CD4-positive, CD25-positive, alpha-beta regulatory T cell (primary cell): ENCODE results near the gene DOHH. TPM values are rescaled to one million over a fixed set of nuclear protein-coding genes. Genes with fewer than 3 reads are reported as not detected.
"Not testable (repeated sequence)": the region's sequence is repeated elsewhere in the genome, so short reads cannot be mapped to it uniquely, and the experiment has no call there.

Experiments
- ATAC-seq, 2 donors: fragments of 150-1000 bp; cut with Tn5 transposase; one replicate each; pipeline ENCODE4 v1.10.0; 2021; ENCODE audit warnings: low read depth in 2 of 2, moderate number of reproducible peaks in 2 of 2, moderate library complexity in 1 of 2
- DNase-seq, 3 donors: peaks; one replicate each; pipeline versions ENCODE4 v3.0.0 to v3.0.0-alpha.2; 2012 to 2022; ENCODE audit warnings: mixed read lengths in 1 of 3
- H3K27ac ChIP-seq: one replicate; pipeline ENCODE4 v1.7.0; 2013; ENCODE audit warnings: mild to moderate bottlenecking, low read length; ENCODE audit not compliant: insufficient read depth, poor library complexity, severe bottlenecking
- H3K27me3 ChIP-seq: one replicate; pipeline ENCODE4 v1.7.0; 2013; ENCODE audit warnings: low read length; ENCODE audit not compliant: control insufficient read depth, insufficient read depth
- H3K36me3 ChIP-seq: one replicate; pipeline ENCODE4 v1.7.0; 2013; ENCODE audit warnings: mild to moderate bottlenecking, low read length, moderate library complexity; ENCODE audit not compliant: control insufficient read depth, insufficient read depth
- H3K4me1 ChIP-seq: 2 replicates; pipeline ENCODE4 v1.7.0; 2013; ENCODE audit warnings: mild to moderate bottlenecking, low read length; ENCODE audit not compliant: insufficient read depth, control insufficient read depth, poor library complexity, severe bottlenecking
- H3K4me3 ChIP-seq: one replicate; pipeline ENCODE4 v1.7.0; 2013; ENCODE audit warnings: low read depth, mild to moderate bottlenecking, low read length, moderate library complexity
- H3K9me3 ChIP-seq, 2 experiments: 1 replicate in 1 of 2; 2 replicates in 1 of 2; pipeline ENCODE4 v1.7.0; 2013; ENCODE audit warnings: low read length in 2 of 2, mild to moderate bottlenecking in 1 of 2, moderate library complexity in 1 of 2; ENCODE audit not compliant: control insufficient read depth in 2 of 2
- H3K27ac Mint-ChIP-seq, 3 donors: one replicate each; pipeline ENCODE4 v1.8.0; 2020 to 2022; ENCODE audit warnings: mild to moderate bottlenecking in 3 of 3, mixed read lengths in 3 of 3, moderate library complexity in 2 of 3
- H3K27me3 Mint-ChIP-seq: one replicate; pipeline ENCODE4 v1.8.0; 2022; ENCODE audit warnings: mild to moderate bottlenecking, mixed read lengths
- H3K36me3 Mint-ChIP-seq: one replicate; pipeline ENCODE4 v1.8.0; 2020; ENCODE audit warnings: mixed read lengths
- H3K4me1 Mint-ChIP-seq, 4 donors: one replicate each; pipeline ENCODE4 v1.8.0; 2020 to 2022; ENCODE audit warnings: mixed read lengths in 4 of 4, mild to moderate bottlenecking in 1 of 4
- H3K4me3 Mint-ChIP-seq, 4 donors: one replicate each; pipeline ENCODE4 v1.8.0; 2020 to 2022; ENCODE audit warnings: mild to moderate bottlenecking in 4 of 4, mixed read lengths in 4 of 4, moderate library complexity in 3 of 4
- H3K9me3 Mint-ChIP-seq, 7 donors: one replicate each; pipeline ENCODE4 v1.8.0; 2020 to 2022; ENCODE audit warnings: mixed read lengths in 7 of 7, mild to moderate bottlenecking in 3 of 7, moderate library complexity in 2 of 7
- polyA plus RNA-seq, 4 donors: library from polyadenylated mRNA; unstranded; fragments of 300-500 nt; fragmentation: Illumina TruSeq; gene quantifications; one replicate each; pipeline ENCODE4 v1.2.3, GENCODE V29; 2021
- total RNA-seq: library from RNA; stranded (reverse); gene quantifications from one replicate; pipeline ENCODE4 v1.2.3, GENCODE V29; 2022

DOHH gene
- total and polyA plus RNA-seq, 5 donors from 2014 or later: 3.5 to 13.9 (median 7.7) TPM

GRCh38 chr19:3455393-3455955, 45.0 kb downstream of the DOHH start:
- no peak overlapping the region for H3K27ac ChIP-seq
- Mint-ChIP-seq H3K27me3 (no peaks in the 10 kb centered on the region), H3K27ac (no peak overlapping the region), H3K4me1 (no peaks in the 10 kb centered on the region), H3K9me3 (no peaks in the 10 kb centered on the region), H3K36me3 (peaks cover 3% of the 10 kb centered on the region), H3K4me3 (no peak overlapping the region)
- DNase-seq (no peak), ATAC-seq (no peak)
- H3K4me3 ChIP-seq: no peak overlapping the region
- no peaks in the 10 kb centered on the region for H3K27me3 ChIP-seq
- no peaks in the 10 kb centered on the region for H3K9me3 ChIP-seq
- H3K4me1 ChIP-seq: no peaks in the 10 kb centered on the region
- H3K36me3 ChIP-seq: peaks cover 8% of the 10 kb centered on the region

DNA sequence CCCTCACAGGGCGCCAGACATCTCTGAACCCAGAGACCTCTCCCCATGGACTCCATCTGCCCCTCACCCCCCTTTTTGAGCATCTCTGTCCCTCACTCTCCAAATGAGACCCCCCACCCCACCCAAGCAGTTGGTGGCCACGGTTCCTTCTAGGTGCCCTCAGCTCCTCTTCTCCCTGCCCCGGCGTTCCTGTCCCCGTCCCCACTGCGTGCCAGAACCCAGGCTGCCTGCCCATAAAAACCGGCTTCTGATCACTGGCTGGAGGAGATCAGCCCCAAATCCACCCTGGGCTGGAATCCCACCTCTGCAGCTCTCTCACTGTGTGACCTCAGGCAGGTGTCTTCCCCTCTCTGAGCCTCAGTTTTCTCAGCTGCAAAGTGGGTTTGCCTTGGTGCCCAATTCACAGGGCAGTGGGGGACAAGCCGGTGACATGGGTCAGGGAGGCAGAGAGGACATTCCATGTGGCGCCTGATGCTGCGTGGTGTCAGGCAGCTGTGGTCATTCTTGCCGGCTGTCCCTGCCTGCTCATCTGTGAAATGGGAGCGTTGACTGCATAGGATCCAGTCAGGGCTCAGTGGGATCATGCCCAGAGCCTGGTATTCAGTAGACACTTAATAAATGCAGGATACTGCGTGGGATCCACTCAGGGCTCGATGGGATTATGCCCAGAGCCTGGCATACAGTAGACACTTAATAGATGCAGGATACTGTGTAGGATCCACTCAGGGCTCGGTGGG, 45.6 kb downstream of the DOHH start:
- H3K36me3 Mint-ChIP-seq: peaks cover 3% of the 10 kb centered on the region

GRCh38 chr19:3453840-3454239, 46.6 kb downstream of the DOHH start:
- Mint-ChIP-seq H3K4me1 (no peaks in the 10 kb centered on the region), H3K27me3 (no peaks in the 10 kb centered on the region), H3K4me3 (no peak overlapping the region), H3K9me3 (no peaks in the 10 kb centered on the region), H3K36me3 (peaks cover 3% of the 10 kb centered on the region), H3K27ac (no peak overlapping the region)
- H3K4me1 ChIP-seq: no peaks in the 10 kb centered on the region
- no peaks in the 10 kb centered on the region for H3K27me3 ChIP-seq
- ATAC-seq: no peak
- H3K4me3 ChIP-seq: no peak overlapping the region
- H3K9me3 ChIP-seq: no peaks in the 10 kb centered on the region
- no peak for DNase-seq
- H3K36me3 ChIP-seq: peaks cover 11% of the 10 kb centered on the region
- H3K27ac ChIP-seq: no peak overlapping the region

More for the DNA sequence above, 45.6 kb downstream of the DOHH start:
- H3K27ac ChIP-seq: no peak overlapping the region
- H3K4me3 ChIP-seq: no peak overlapping the region
- Mint-ChIP-seq H3K4me3 (no peak overlapping the region), H3K27ac (no peak overlapping the region), H3K9me3 (no peaks in the 10 kb centered on the region), H3K27me3 (no peaks in the 10 kb centered on the region), H3K4me1 (no peaks in the 10 kb centered on the region)
- H3K36me3 ChIP-seq: peaks cover 8% of the 10 kb centered on the region
- no peak for ATAC-seq
- H3K27me3 ChIP-seq: no peaks in the 10 kb centered on the region
- no peak for DNase-seq
- no peaks in the 10 kb centered on the region for H3K9me3 ChIP-seq
- no peaks in the 10 kb centered on the region for H3K4me1 ChIP-seq

DNA sequence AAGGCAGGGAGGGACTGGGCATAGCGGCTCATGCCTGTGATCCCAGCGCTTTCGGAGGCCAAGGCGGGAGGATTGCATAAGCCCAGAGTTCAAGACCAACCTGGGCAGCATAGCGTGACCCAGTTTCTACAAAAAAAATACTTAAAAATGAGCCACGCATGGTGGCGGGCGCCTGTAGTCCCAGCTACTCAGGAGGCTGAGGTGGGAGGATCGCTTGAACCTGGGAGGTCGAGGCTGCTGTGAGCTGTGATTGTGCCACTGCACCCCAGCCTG, 47.6 kb downstream of the DOHH start:
- not testable (repeated sequence) for H3K27me3 Mint-ChIP-seq, H3K27ac Mint-ChIP-seq, H3K27me3 ChIP-seq, H3K27ac ChIP-seq, H3K9me3 Mint-ChIP-seq, H3K4me3 ChIP-seq, H3K9me3 ChIP-seq, H3K36me3 Mint-ChIP-seq, H3K4me1 Mint-ChIP-seq, ATAC-seq, H3K4me3 Mint-ChIP-seq, DNase-seq, H3K4me1 ChIP-seq
- H3K36me3 ChIP-seq: peaks cover 11% of the 10 kb centered on the region

DNA sequence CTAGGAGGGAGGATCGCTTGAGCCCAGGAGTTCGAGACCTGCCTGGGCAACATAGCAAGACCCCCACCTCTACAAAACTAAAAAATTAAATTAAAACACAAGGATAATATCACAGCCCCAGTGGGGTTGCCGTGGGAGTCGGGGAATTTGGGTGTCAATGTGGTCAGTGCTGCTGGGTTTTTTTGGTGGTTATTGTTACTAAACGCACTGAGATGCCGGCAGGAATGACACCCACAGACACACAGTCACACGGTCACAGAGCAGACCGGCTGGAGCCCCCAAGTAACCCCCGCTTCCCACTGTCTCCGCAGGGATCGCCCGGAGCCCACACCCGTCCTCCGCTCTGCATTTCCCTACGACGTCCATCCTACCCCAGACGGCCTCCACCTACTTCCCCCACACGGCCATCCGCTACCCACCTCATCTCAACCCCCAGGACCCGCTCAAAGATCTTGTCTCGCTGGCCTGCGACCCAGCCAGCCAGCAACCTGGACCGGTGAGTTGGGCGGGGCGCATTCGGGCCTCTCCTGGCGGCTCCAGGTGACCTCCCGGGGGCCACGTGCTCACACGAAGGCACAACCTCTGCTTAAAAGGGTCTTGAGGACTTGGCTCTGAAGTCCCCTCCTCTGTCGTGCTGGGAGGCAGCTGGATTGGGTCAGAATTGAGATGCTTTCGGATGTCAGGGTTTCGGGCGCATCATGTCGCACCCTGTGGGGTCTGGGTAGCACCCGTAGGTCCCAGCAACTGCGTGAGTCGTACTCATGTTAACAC, 48.1 kb downstream of the DOHH start:
- H3K4me3 ChIP-seq: no peak overlapping the region
- ATAC-seq: no peak
- Mint-ChIP-seq H3K27me3 (no peaks in the 10 kb centered on the region), H3K27ac (no peak overlapping the region), H3K36me3 (peaks cover 3% of the 10 kb centered on the region), H3K9me3 (no peaks in the 10 kb centered on the region), H3K4me3 (no peak overlapping the region), H3K4me1 (no peaks in the 10 kb centered on the region)
- H3K27ac ChIP-seq: no peak overlapping the region
- peaks cover 11% of the 10 kb centered on the region for H3K36me3 ChIP-seq
- no peak for DNase-seq
- H3K27me3 ChIP-seq: no peaks in the 10 kb centered on the region
- H3K4me1 ChIP-seq: no peaks in the 10 kb centered on the region
- H3K9me3 ChIP-seq: no peaks in the 10 kb centered on the region

GRCh38 chr19:3451451-3451866, 49.0 kb downstream of the DOHH start:
- ATAC-seq: no peak
- H3K4me3 ChIP-seq: no peak overlapping the region
- H3K9me3 ChIP-seq: no peaks in the 10 kb centered on the region
- no peaks in the 10 kb centered on the region for H3K4me1 ChIP-seq
- no peaks in the 10 kb centered on the region for H3K27me3 ChIP-seq
- Mint-ChIP-seq H3K9me3 (no peaks in the 10 kb centered on the region), H3K4me3 (no peak overlapping the region), H3K4me1 (no peaks in the 10 kb centered on the region), H3K27ac (no peak overlapping the region), H3K27me3 (no peaks in the 10 kb centered on the region), H3K36me3 (peaks cover 3% of the 10 kb centered on the region)
- H3K27ac ChIP-seq: no peak overlapping the region
- H3K36me3 ChIP-seq: peaks cover 11% of the 10 kb centered on the region
- no peak for DNase-seq

DNA sequence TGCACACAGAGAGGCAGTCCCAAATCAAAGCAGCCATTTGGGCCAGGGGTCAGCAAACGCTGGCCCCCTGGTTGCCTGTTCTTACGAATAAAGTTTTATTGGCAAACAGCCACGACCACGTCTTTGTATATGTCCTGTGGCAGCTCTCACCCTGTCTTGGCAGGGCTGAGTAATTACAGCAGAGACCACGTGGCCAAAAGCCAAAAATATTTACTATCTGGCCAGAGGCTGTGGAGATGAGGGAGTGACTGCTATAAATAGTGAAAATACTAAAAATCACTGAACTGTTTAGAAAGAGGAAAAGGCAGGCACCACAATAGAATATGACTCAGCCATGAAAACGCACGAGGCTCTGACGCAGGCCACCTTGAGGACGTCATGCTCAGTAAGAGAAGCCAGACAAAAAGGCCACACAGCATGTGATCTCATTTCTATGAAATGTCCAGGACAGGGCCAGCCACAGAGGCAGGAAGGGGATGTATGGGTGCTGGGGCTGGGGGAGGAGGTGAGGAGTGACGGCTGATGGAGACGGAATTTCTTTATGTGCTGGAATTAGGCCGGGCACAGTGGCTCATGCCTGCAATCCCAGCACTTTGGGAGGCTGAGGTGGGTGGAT, 49.6 kb downstream of the DOHH start:
- H3K36me3 ChIP-seq: peaks cover 11% of the 10 kb centered on the region
- ATAC-seq (no peak), DNase-seq (no peak)
- H3K27ac Mint-ChIP-seq: no peak overlapping the region
- H3K4me3 ChIP-seq: no peak overlapping the region
- H3K4me1 Mint-ChIP-seq: no peaks in the 10 kb centered on the region
- no peak overlapping the region for H3K27ac ChIP-seq
- H3K36me3 Mint-ChIP-seq: peaks cover 3% of the 10 kb centered on the region
- no peaks in the 10 kb centered on the region for H3K9me3 ChIP-seq
- no peaks in the 10 kb centered on the region for H3K27me3 ChIP-seq
- no peak overlapping the region for H3K4me3 Mint-ChIP-seq
- no peaks in the 10 kb centered on the region for H3K27me3 Mint-ChIP-seq
- H3K9me3 Mint-ChIP-seq: no peaks in the 10 kb centered on the region
- no peaks in the 10 kb centered on the region for H3K4me1 ChIP-seq
